Astrocyte of the cerebellum (primary cell): ENCODE data around the gene PDE10A.
"Not testable (repeated sequence)": the region's sequence is repeated elsewhere in the genome, so short reads cannot be mapped to it uniquely, and the experiment has no call there.

Source experiments
- DNase-seq: peaks from one replicate; pipeline ENCODE4 v3.0.0-alpha.2; 2011; ENCODE audit warnings: low read depth
- H3K4me3 ChIP-seq: 2 replicates; pipeline ENCODE4 v1.5.1; 2011; ENCODE audit warnings: mild to moderate bottlenecking, low read depth, low read length, moderate library complexity
- in situ Hi-C: cut with HindIII; loops from 2 replicates; pipeline ENCODE4 v1.10.0; 2017; ENCODE audit warnings: low sequenced_read_pairs
- TF ChIP-seq, protein P1 (sequence below): IDR thresholded peaks from 2 replicates; pipeline ENCODE4 v1.5.1; 2012; ENCODE audit warnings: low read length, low read depth, moderate library complexity, mild to moderate bottlenecking; ENCODE audit errors: missing control alignments

PDE10A gene

DNA sequence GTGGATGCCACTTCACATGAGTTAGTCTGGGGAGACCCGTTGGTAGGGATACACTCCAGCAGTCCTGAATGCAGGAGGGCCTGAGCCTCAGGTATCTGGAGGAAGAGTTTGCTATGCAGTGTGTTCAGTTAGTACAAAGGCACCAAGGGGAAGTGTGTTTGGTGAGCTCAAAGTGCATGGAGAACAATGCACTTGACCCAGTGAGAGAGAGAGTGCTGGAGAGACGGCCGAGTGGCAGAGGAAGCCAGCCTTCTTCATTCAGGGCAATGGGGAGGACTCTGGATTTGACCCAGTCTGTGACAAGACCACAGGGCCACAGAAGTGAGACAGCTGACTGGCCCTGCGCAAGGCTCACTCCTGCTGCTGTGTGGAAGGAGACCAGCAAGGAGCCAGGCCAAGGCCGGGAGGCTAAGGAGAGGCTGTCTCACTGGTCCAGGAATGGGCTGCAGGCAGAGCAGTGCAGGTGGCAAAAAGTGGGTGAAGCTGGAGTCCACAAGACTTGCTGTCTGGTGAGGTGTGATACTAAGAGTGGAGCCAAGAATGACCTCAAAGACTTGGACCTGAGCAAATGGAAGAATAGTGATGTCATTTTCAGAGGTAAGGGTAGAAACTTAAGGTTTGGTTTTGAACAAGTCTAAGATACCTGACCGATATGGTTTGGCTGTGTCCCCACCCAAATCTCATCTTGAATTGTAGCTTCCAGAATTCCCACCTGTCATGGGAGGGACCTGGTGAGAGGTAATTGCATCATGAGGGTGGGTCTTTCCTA lies 38.0 kb downstream of the PDE10A start:
- TF ChIP-seq, protein P1, sequence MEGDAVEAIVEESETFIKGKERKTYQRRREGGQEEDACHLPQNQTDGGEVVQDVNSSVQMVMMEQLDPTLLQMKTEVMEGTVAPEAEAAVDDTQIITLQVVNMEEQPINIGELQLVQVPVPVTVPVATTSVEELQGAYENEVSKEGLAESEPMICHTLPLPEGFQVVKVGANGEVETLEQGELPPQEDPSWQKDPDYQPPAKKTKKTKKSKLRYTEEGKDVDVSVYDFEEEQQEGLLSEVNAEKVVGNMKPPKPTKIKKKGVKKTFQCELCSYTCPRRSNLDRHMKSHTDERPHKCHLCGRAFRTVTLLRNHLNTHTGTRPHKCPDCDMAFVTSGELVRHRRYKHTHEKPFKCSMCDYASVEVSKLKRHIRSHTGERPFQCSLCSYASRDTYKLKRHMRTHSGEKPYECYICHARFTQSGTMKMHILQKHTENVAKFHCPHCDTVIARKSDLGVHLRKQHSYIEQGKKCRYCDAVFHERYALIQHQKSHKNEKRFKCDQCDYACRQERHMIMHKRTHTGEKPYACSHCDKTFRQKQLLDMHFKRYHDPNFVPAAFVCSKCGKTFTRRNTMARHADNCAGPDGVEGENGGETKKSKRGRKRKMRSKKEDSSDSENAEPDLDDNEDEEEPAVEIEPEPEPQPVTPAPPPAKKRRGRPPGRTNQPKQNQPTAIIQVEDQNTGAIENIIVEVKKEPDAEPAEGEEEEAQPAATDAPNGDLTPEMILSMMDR: no peak
- in situ Hi-C loops: no loop called here
- DNase-seq: no peak
- no peak overlapping the region for H3K4me3 ChIP-seq

DNA sequence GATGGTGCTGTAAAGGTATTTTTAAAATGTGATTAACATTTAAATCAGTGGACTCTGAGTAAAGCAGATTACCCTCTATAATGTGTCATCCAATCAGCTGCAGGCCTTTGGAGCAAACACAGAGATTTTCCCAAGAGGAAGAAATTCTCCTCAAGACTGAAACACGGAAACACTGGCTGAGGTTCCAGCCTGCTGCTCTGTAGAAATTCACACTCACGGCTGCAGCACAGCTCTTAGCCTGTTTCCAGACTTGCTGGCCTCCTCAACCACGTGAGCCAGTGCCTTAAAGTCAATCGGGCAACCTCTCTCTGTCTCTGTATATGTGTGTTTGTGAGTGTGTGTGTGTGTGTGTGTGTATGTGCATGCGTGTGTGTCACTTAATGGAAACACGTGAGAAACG lies 41.1 kb downstream of the PDE10A start:
- in situ Hi-C loops: no loop called here
- TF ChIP-seq, protein P1: no peak
- DNase-seq: no peak
- no peak overlapping the region for H3K4me3 ChIP-seq

DNA sequence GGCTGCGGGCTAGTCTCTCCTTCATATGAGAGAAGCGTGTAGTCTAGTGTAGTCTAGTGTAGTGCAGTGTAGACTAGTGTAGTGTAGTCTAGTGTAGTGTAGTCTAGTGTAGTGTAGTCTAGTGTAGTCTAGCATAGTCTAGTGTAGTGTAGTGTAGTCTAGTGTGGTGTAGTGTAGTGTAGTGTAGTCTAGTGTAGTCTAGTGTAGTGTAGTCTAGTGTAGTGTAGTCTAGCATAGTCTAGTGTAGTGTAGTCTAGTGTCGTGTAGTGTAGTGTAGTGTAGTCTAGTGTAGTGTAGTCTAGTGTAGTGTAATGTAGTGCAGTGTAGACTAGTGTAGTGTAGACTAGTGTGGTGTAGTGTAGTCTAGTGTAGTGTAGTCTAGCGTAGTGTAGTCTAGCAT lies 44.1 kb downstream of the PDE10A start:
- DNase-seq, in situ Hi-C loops, H3K4me3 ChIP-seq: not testable (repeated sequence)

- H3K4me3 ChIP-seq: no peak overlapping the region
- no peak for DNase-seq
- in situ Hi-C loops: no loop called here
- TF ChIP-seq, protein P1: no peak
Measured at GRCh38 chr6:165618241-165618640, 44.8 kb downstream of the PDE10A start.

GRCh38 chr6:165617528-165617927 lies 45.5 kb downstream of the PDE10A start:
- in situ Hi-C loops: no loop called here
- DNase-seq: no peak
- no peak overlapping the region for H3K4me3 ChIP-seq
- TF ChIP-seq, protein P1: no peak

DNA sequence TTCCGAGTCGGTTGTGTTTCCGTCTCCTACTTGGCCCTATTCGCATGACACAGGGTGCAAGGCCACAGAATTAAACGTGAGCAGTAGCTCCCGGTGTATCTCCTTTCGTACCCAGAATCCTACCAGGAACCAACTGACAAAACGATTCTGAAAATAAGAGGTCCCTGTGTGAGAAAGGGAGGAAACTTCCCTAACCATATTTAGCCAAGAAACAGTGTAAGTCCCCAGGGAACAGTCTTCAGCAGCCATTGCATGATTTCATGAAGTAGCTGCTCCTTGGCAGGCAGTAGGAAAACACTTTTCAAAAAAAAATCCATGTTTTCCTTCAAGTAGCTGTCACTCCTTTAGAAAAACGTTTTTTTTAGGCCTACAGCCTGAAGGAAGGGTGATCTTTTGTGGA lies 46.9 kb downstream of the PDE10A start:
- H3K4me3 ChIP-seq: no peak overlapping the region
- TF ChIP-seq, protein P1: no peak
- in situ Hi-C loops: no loop called here
- no peak for DNase-seq

DNA sequence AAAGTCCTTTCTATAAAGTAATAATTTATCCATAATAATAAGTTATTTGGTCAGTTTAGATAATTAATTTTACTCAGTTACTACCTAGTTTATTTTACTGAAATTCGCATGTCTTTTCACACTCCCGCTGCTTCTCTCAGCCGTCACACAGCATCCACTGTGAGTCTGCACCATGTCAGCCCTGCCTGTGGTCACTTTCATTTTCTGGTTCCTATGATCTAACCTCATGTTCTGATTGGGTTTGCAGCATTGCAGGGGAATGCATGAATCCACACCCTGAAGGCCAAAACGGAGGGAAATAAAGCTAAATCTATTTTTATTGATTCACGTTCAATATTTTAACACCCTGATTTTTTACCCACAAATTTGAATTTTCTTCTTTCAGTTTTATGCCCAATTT lies 47.4 kb downstream of the PDE10A start:
- H3K4me3 ChIP-seq: no peak overlapping the region
- no peak for DNase-seq
- in situ Hi-C loops: no loop called here
- TF ChIP-seq, protein P1: no peak
